HEK293 (cell line): Measurements from ENCODE around the gene RBM46.

ENCODE experiments used
- ZNF26 ChIP-seq: fragments of 450-650 bp; formaldehyde crosslinking; IDR thresholded peaks from 2 replicates; pipeline ENCODE4 v1.5.1; 2016; ENCODE audit warnings: missing biosample characterization, missing genetic modification characterization
- ZNF549 ChIP-seq: fragments of 450-650 bp; IDR thresholded peaks from 2 replicates; pipeline ENCODE4 v1.5.1; 2018; ENCODE audit warnings: missing biosample characterization, missing genetic modification characterization, mild to moderate bottlenecking, inconsistent platforms, moderate library complexity
- ZNF692 ChIP-seq: fragments of 450-650 bp; formaldehyde crosslinking; IDR thresholded peaks from 2 replicates; pipeline ENCODE4 v1.5.1; 2016; ENCODE audit warnings: missing biosample characterization, missing genetic modification characterization

- TF ChIP-seq ZNF26 (tag by site-specific recombination) (no peak), ZNF692 (tag by site-specific recombination) (no peak), ZNF549 (tag by site-specific recombination) (no peak)
Measured at GRCh38 chr4:154838694-154839093, 57.6 kb downstream of the RBM46 start.
